H9 (cell line): ENCODE results near the gene ZNF749. TPM values are rescaled to one million over a fixed set of nuclear protein-coding genes. Genes with fewer than 3 reads are reported as not detected.

Source experiments
- DNase-seq: peaks from one replicate; pipeline ENCODE4 v3.0.0-alpha.2; 2017
- H2AFZ ChIP-seq: one replicate; pipeline ENCODE4 v1.6.1; 2013; ENCODE audit warnings: mild to moderate bottlenecking, low read length, control low read depth, moderate library complexity
- H2AK5ac ChIP-seq: 2 replicates; pipeline ENCODE4 v1.6.1; 2013; ENCODE audit warnings: low read length, control low read depth, mixed read lengths; ENCODE audit not compliant: insufficient read length
- H2BK120ac ChIP-seq: one replicate; pipeline ENCODE4 v1.6.1; 2013; ENCODE audit warnings: low read depth, mild to moderate bottlenecking, low read length, control low read depth, inconsistent platforms; ENCODE audit not compliant: poor library complexity, severe bottlenecking
- H2BK12ac ChIP-seq: 2 replicates; pipeline ENCODE4 v1.6.1; 2013; ENCODE audit warnings: low read length, control low read depth, mixed read lengths, low read depth; ENCODE audit not compliant: insufficient read length
- H2BK15ac ChIP-seq: 2 replicates; pipeline ENCODE4 v1.6.1; 2013; ENCODE audit warnings: low read depth, low read length, control low read depth
- H2BK20ac ChIP-seq: one replicate; pipeline ENCODE4 v1.6.1; 2013; ENCODE audit warnings: low read depth, mild to moderate bottlenecking, low read length, control low read depth, inconsistent platforms; ENCODE audit not compliant: poor library complexity, severe bottlenecking
- H2BK5ac ChIP-seq: 2 replicates; pipeline ENCODE4 v1.6.1; 2013; ENCODE audit warnings: low read length, control low read depth, mixed read lengths; ENCODE audit not compliant: insufficient read length
- H3K14ac ChIP-seq: 2 replicates; pipeline ENCODE4 v1.6.1; 2013; ENCODE audit warnings: low read length, control low read depth; ENCODE audit not compliant: insufficient read depth
- H3K18ac ChIP-seq: 2 replicates; pipeline ENCODE4 v1.6.1; 2013; ENCODE audit warnings: low read depth, mild to moderate bottlenecking, mixed read lengths, low read length, control low read depth; ENCODE audit not compliant: insufficient read length
- H3K23ac ChIP-seq: 2 replicates; pipeline ENCODE4 v1.6.1; 2013; ENCODE audit warnings: low read length, control low read depth, mixed read lengths, low read depth; ENCODE audit not compliant: insufficient read length
- H3K23me2 ChIP-seq: 2 replicates; pipeline ENCODE4 v1.6.1; 2013; ENCODE audit warnings: low read depth, mild to moderate bottlenecking, mixed read lengths, low read length, control low read depth; ENCODE audit not compliant: insufficient read length, poor library complexity, severe bottlenecking
- H3K27ac ChIP-seq: 2 replicates; pipeline ENCODE4 v1.5.1; 2013; ENCODE audit warnings: low read length, control low read depth, mixed read lengths, low read depth; ENCODE audit not compliant: insufficient read length
- H3K27me3 ChIP-seq: 2 replicates; pipeline ENCODE4 v1.6.1; 2013; ENCODE audit warnings: low read length, control low read depth, inconsistent platforms; ENCODE audit not compliant: insufficient read depth
- H3K4ac ChIP-seq: 2 replicates; pipeline ENCODE4 v1.6.1; 2013; ENCODE audit warnings: low read depth, mild to moderate bottlenecking, control low read depth, inconsistent platforms, low read length, moderate library complexity
- H3K4me1 ChIP-seq: 2 replicates; pipeline ENCODE4 v1.6.1; 2013; ENCODE audit warnings: low read length, control low read depth, inconsistent platforms; ENCODE audit not compliant: insufficient read depth
- H3K4me2 ChIP-seq: 2 replicates; pipeline ENCODE4 v1.6.1; 2013; ENCODE audit warnings: low read length, control low read depth, mixed read lengths; ENCODE audit not compliant: insufficient read length, insufficient read depth
- H3K56ac ChIP-seq: 2 replicates; pipeline ENCODE4 v1.6.1; 2013; ENCODE audit warnings: low read depth, mild to moderate bottlenecking, mixed read lengths, low read length, control low read depth; ENCODE audit not compliant: insufficient read length
- H3K79me1 ChIP-seq: 2 replicates; pipeline ENCODE4 v1.6.1; 2013; ENCODE audit warnings: low read depth, mild to moderate bottlenecking, moderate library complexity, low read length, control low read depth, inconsistent platforms; ENCODE audit not compliant: insufficient read depth, poor library complexity, severe bottlenecking
- H3K79me2 ChIP-seq: 2 replicates; pipeline ENCODE4 v1.6.1; 2013; ENCODE audit warnings: low read length, control low read depth, inconsistent platforms; ENCODE audit not compliant: insufficient read depth
- H3K9ac ChIP-seq: 2 replicates; pipeline ENCODE4 v1.6.1; 2013; ENCODE audit warnings: low read length, control low read depth, mixed read lengths; ENCODE audit not compliant: insufficient read length; ENCODE audit errors: extremely low read depth
- H3K9me3 ChIP-seq: one replicate; pipeline ENCODE4 v1.6.1; 2013; ENCODE audit warnings: low read depth, low read length, inconsistent platforms; ENCODE audit not compliant: control insufficient read depth
- H3T11ph ChIP-seq: one replicate; pipeline ENCODE4 v1.6.1; 2013; ENCODE audit warnings: mild to moderate bottlenecking, low read length, control low read depth, inconsistent platforms
- H4K20me1 ChIP-seq: one replicate; pipeline ENCODE4 v1.6.1; 2013; ENCODE audit not compliant: control insufficient read depth, insufficient read length, insufficient read depth
- H4K5ac ChIP-seq: 2 replicates; pipeline ENCODE4 v1.6.1; 2013; ENCODE audit warnings: low read depth, mild to moderate bottlenecking, mixed read lengths, low read length, control low read depth; ENCODE audit not compliant: insufficient read length
- H4K8ac ChIP-seq: replicated peaks from 2 replicates; pipeline ENCODE4 v1.6.1; 2013; ENCODE audit warnings: low read length, control low read depth, mixed read lengths, low read depth; ENCODE audit not compliant: insufficient read length
- H4K91ac ChIP-seq: 2 replicates; pipeline ENCODE4 v1.6.1; 2013; ENCODE audit warnings: low read depth, mild to moderate bottlenecking, moderate library complexity, mixed read lengths, low read length, control low read depth; ENCODE audit not compliant: insufficient read length
- H3K27ac Mint-ChIP-seq, 3 experiments: 2 replicates in 2 of 3; 3 replicates in 1 of 3; pipeline ENCODE4 v1.8.0; 2020 to 2021; ENCODE audit warnings: mixed read lengths in 3 of 3, mild to moderate bottlenecking in 1 of 3, moderate library complexity in 1 of 3
- H3K27me3 Mint-ChIP-seq: 2 replicates; pipeline ENCODE4 v1.8.0; 2021; ENCODE audit warnings: low read depth, mild to moderate bottlenecking, moderate library complexity, mixed read lengths
- H3K36me3 Mint-ChIP-seq, 3 experiments: 2 replicates in 2 of 3; 3 replicates in 1 of 3; pipeline ENCODE4 v1.8.0; 2020 to 2021; ENCODE audit warnings: low read depth in 3 of 3, mixed read lengths in 3 of 3; ENCODE audit not compliant: insufficient read depth in 1 of 3
- H3K4me1 Mint-ChIP-seq, 2 experiments: 2 replicates each; pipeline ENCODE4 v1.8.0; 2020; ENCODE audit warnings: mixed read lengths in 2 of 2
- H3K4me3 Mint-ChIP-seq, 2 experiments: 2 replicates in 1 of 2; 3 replicates in 1 of 2; pipeline ENCODE4 v1.8.0; 2020 to 2021; ENCODE audit warnings: mild to moderate bottlenecking in 2 of 2, mixed read lengths in 2 of 2, moderate library complexity in 1 of 2
- H3K9me3 Mint-ChIP-seq, 2 experiments: 2 replicates in 1 of 2; 3 replicates in 1 of 2; pipeline ENCODE4 v1.8.0; 2020; ENCODE audit warnings: mild to moderate bottlenecking in 2 of 2, mixed read lengths in 2 of 2, moderate library complexity in 1 of 2
- WGBS: extraction: QIAGEN DNeasy Blood & Tissue Kit; methylation state at CpG from one replicate; pipeline ENCODE4 v1.1.7; 2013; ENCODE audit warnings: missing lambda C conversion rate, low lambda C conversion rate, mixed read lengths; ENCODE audit not compliant: insufficient read length; ENCODE audit errors: extremely low coverage; 5-methylcytosine and 5-hydroxymethylcytosine counted together
- total RNA-seq: library from RNA; stranded (reverse); gene quantifications from 2 replicates; pipeline ENCODE4 v1.2.1, GENCODE V29; 2021
- TF ChIP-seq, protein P1 (sequence below): fragments of 200-600 bp; sonication (generic); conservative IDR thresholded peaks from 3 replicates; pipeline ENCODE4 v1.8.0; 2021; ENCODE audit warnings: antibody characterized with exemption, mild to moderate bottlenecking

Gene ZNF749
- total RNA-seq, 1 experiment from 2014 or later = 25.0 TPM

DNA sequence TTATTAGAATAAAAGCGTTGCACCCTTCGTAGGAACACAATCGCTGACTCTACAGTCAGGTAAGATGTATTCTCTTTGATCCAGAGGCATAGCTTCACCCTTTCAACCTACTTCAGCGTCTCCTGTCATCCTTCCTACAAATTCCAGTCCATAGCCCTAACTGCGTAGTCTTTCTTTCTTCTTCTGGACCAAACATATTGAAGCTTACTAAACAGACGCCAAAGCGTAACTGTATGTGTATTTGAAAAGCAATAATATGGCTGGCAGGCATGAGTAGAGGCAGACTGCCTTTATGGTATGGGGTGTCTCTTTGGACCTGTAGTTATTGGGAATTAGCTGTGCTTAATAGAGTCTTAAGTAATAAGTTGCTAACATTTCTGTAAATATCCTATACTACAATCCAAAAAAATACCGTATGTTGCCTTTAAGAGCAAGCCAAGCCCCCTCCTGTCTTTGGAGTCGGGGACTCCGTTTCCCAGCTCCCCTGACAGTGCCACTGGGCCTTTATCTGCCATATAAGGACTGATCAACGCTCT lies 45.9 kb upstream of the ZNF749 start:
- Mint-ChIP-seq H3K9me3 (no peaks in the 10 kb centered on the region), H3K36me3 (peaks cover 0 to 1% (median 0%) of the 10 kb centered on the region in 3 experiments; a peak in 1 of 7 replicates), H3K4me3 (peak overlapping the region; percentile 92 to 96), H3K27me3 (peaks cover 16% of the 10 kb centered on the region), H3K27ac (peak overlapping the region in 1 of 3 experiments; percentile 22; a peak in 1 of 7 replicates), H3K4me1 (peaks cover 13% of the 10 kb centered on the region in 2 experiments)
- no peak overlapping the region for H3K23ac ChIP-seq
- no peaks in the 10 kb centered on the region for H3K9me3 ChIP-seq
- TF ChIP-seq, protein P1, sequence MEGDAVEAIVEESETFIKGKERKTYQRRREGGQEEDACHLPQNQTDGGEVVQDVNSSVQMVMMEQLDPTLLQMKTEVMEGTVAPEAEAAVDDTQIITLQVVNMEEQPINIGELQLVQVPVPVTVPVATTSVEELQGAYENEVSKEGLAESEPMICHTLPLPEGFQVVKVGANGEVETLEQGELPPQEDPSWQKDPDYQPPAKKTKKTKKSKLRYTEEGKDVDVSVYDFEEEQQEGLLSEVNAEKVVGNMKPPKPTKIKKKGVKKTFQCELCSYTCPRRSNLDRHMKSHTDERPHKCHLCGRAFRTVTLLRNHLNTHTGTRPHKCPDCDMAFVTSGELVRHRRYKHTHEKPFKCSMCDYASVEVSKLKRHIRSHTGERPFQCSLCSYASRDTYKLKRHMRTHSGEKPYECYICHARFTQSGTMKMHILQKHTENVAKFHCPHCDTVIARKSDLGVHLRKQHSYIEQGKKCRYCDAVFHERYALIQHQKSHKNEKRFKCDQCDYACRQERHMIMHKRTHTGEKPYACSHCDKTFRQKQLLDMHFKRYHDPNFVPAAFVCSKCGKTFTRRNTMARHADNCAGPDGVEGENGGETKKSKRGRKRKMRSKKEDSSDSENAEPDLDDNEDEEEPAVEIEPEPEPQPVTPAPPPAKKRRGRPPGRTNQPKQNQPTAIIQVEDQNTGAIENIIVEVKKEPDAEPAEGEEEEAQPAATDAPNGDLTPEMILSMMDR = no peak
- H4K8ac ChIP-seq = no peak overlapping the region
- no peaks in the 10 kb centered on the region for H4K20me1 ChIP-seq
- DNase-seq = no peak
- H3T11ph ChIP-seq = no peak overlapping the region
- H2BK15ac ChIP-seq = no peak overlapping the region
- H3K14ac ChIP-seq = no peak overlapping the region
- H3K4ac ChIP-seq = no peak overlapping the region
- no peak overlapping the region for H2BK12ac ChIP-seq
- no peak overlapping the region for H2AK5ac ChIP-seq
- no peaks in the 10 kb centered on the region for H3K4me1 ChIP-seq
- no peak overlapping the region for H3K9ac ChIP-seq
- H2BK5ac ChIP-seq = no peak overlapping the region
- H2BK120ac ChIP-seq = no peak overlapping the region
- H3K4me2 ChIP-seq = peak overlapping the region; percentile 32
- H3K79me2 ChIP-seq = peaks cover 10% of the 10 kb centered on the region; the same call in 1 of the 2 replicates
- no peak overlapping the region for H3K18ac ChIP-seq
- H2BK20ac ChIP-seq = no peak overlapping the region
- H2AFZ ChIP-seq = peak overlapping the region; percentile 52
- H3K27ac ChIP-seq = no peak overlapping the region
- no peak overlapping the region for H4K5ac ChIP-seq
- no peaks in the 10 kb centered on the region for H3K27me3 ChIP-seq
- H3K56ac ChIP-seq = no peak overlapping the region
- no CpG with 5 or more reads among the region's 11 CpGs for WGBS
- no peak overlapping the region for H4K91ac ChIP-seq
- no peaks in the 10 kb centered on the region for H3K79me1 ChIP-seq
- peaks cover 6% of the 10 kb centered on the region for H3K23me2 ChIP-seq
